ENCODE data around the gene NF2.

The NF2 gene

DNA sequence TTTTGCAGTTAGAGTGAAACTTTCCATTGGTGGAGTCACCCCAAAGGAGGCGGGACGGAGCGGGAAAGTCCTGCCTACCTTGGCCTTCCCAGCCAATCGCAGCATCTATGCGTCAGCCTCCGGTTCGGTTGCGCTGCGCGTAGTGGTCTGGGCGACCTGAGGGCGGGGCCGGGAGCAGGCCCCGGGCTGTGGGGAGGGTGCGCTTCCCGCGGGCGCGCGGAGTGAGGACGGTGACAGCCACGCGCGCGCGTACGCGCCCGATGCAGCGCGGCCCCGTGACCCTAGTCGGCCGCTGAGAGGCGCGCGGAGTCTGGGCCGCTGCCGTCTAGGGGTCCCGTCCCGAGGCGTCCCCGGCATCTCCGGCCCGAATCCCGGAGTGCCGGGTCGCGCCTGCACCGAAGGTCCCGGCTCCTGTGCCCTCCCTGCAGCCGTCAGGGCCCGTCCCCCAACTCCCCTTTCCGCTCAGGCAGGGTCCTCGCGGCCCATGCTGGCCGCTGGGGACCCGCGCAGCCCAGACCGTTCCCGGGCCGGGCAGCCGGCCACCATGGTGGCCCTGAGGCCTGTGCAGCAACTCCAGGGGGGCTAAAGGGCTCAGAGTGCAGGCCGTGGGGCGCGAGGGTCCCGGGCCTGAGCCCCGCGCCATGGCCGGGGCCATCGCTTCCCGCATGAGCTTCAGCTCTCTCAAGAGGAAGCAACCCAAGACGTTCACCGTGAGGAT, at the start of gene NF2:
Gene NF2, plus strand, starts transcription at position 276 of the 718 bp plus-strand sequence. Its CDS starts 366 bp downstream, at position 642.
- peak; percentile 98 for DNase-seq (ENCODE audit: low spot score)
- Histone ChIP-seq H3K27me3 (ENCODE audit: insufficient read depth, poor library complexity, severe bottlenecking) (no peaks in the 10 kb centered on the region), H3K4me1 (ENCODE audit: insufficient read depth, poor library complexity, severe bottlenecking) (peaks cover 6% of the 10 kb centered on the region), H3K9me3 (ENCODE audit: severe bottlenecking) (no peaks in the 10 kb centered on the region), H3K36me3 (ENCODE audit: low read depth) (peaks cover 13% of the 10 kb centered on the region; the same call in 1 of the 2 replicates), H3K4me3 (ENCODE audit: severe bottlenecking) (peak within 1 kb of the TSS; percentile 74), H3K27ac (ENCODE audit: poor library complexity, severe bottlenecking) (peak within 1 kb of the TSS; percentile 63)
- ATAC-seq (ENCODE audit: low read depth) = peak; percentile 97
- TF ChIP-seq, protein P1, sequence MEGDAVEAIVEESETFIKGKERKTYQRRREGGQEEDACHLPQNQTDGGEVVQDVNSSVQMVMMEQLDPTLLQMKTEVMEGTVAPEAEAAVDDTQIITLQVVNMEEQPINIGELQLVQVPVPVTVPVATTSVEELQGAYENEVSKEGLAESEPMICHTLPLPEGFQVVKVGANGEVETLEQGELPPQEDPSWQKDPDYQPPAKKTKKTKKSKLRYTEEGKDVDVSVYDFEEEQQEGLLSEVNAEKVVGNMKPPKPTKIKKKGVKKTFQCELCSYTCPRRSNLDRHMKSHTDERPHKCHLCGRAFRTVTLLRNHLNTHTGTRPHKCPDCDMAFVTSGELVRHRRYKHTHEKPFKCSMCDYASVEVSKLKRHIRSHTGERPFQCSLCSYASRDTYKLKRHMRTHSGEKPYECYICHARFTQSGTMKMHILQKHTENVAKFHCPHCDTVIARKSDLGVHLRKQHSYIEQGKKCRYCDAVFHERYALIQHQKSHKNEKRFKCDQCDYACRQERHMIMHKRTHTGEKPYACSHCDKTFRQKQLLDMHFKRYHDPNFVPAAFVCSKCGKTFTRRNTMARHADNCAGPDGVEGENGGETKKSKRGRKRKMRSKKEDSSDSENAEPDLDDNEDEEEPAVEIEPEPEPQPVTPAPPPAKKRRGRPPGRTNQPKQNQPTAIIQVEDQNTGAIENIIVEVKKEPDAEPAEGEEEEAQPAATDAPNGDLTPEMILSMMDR (IDR thresholded peaks at IDR 0.05; ENCODE audit: poor library complexity, severe bottlenecking) = peak; percentile 38

DNA sequence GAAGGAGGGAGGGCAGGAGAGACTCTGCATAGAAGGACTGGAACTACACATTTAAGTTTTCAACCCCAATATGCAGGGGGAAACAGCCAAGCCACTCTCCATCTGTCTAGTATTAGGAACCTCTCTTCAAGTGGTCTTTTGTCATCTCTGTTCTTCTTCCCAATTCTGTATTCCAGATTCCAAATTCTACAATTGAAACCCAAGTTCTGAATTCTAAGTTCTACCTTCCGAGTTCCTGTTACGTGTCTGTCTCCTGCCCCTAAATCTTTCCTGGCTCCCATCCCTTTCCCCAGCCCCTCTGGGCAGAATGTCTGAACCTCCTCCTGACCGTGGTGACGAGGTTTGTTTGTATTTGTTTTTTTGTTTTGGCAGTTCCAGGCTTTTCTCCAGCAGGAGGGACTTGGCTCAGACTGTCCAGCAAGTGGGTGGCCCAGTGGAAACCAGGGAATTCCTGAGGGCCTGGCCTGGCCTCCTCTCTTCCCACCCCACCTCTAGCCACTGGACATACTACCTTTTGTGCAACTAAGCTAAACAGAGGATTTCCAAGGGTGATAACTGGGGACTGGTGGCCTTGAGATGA, 48.3 kb upstream of the NF2 start:
- H3K4me3 ChIP-seq (ENCODE audit: severe bottlenecking) = no peak overlapping the region
- DNase-seq (ENCODE audit: low spot score) (no peak), ATAC-seq (ENCODE audit: low read depth) (no peak)
- H3K27me3 ChIP-seq (ENCODE audit: insufficient read depth, poor library complexity, severe bottlenecking) = no peaks in the 10 kb centered on the region
- H3K9me3 ChIP-seq (ENCODE audit: severe bottlenecking) = no peaks in the 10 kb centered on the region
- no peaks in the 10 kb centered on the region for H3K4me1 ChIP-seq (ENCODE audit: insufficient read depth, poor library complexity, severe bottlenecking)
- no peak overlapping the region for H3K27ac ChIP-seq (ENCODE audit: poor library complexity, severe bottlenecking)
- H3K36me3 ChIP-seq (ENCODE audit: low read depth) = peaks cover 51% of the 10 kb centered on the region
- TF ChIP-seq, protein P1 (IDR thresholded peaks at IDR 0.05; ENCODE audit: poor library complexity, severe bottlenecking) = no peak

- H3K9me3 ChIP-seq (ENCODE audit: severe bottlenecking) = no peaks in the 10 kb centered on the region
- no peak for DNase-seq (ENCODE audit: low spot score)
- no peaks in the 10 kb centered on the region for H3K4me1 ChIP-seq (ENCODE audit: insufficient read depth, poor library complexity, severe bottlenecking)
- TF ChIP-seq, protein P1 (IDR thresholded peaks at IDR 0.05; ENCODE audit: poor library complexity, severe bottlenecking) = no peak
- H3K27me3 ChIP-seq (ENCODE audit: insufficient read depth, poor library complexity, severe bottlenecking) = no peaks in the 10 kb centered on the region
- H3K4me3 ChIP-seq (ENCODE audit: severe bottlenecking) = no peak overlapping the region
- H3K36me3 ChIP-seq (ENCODE audit: low read depth) = peaks cover 71% of the 10 kb centered on the region
- no peak for ATAC-seq (ENCODE audit: low read depth)
- no peak overlapping the region for H3K27ac ChIP-seq (ENCODE audit: poor library complexity, severe bottlenecking)
Observed at GRCh38 chr22:29559030-29559429, 44.4 kb upstream of the NF2 start.

- Histone ChIP-seq H3K4me3 (ENCODE audit: severe bottlenecking) (no peak overlapping the region), H3K36me3 (ENCODE audit: low read depth) (peaks cover 75% of the 10 kb centered on the region), H3K27ac (ENCODE audit: poor library complexity, severe bottlenecking) (no peak overlapping the region), H3K4me1 (ENCODE audit: insufficient read depth, poor library complexity, severe bottlenecking) (no peaks in the 10 kb centered on the region), H3K27me3 (ENCODE audit: insufficient read depth, poor library complexity, severe bottlenecking) (no peaks in the 10 kb centered on the region), H3K9me3 (ENCODE audit: severe bottlenecking) (no peaks in the 10 kb centered on the region)
- TF ChIP-seq, protein P1 (IDR thresholded peaks at IDR 0.05; ENCODE audit: poor library complexity, severe bottlenecking) = no peak
- DNase-seq (ENCODE audit: low spot score) (no peak), ATAC-seq (ENCODE audit: low read depth) (no peak)
Observed at GRCh38 chr22:29559853-29560252, 43.6 kb upstream of the NF2 start.
